Activated CD8-positive, alpha-beta memory T cell treated with anti-CD3 and anti-CD28 coated beads, Interleukin-2, amount 50 U/mL, for 4 hours (primary cell): ENCODE measurements around the gene TCTN1.
"Not testable (repeated sequence)": the region's sequence is repeated elsewhere in the genome, so short reads cannot be mapped to it uniquely, and the experiment has no call there.

ENCODE experiments used
- DNase-seq: peaks from one replicate; pipeline ENCODE4 v3.0.0-alpha.2; 2020

The TCTN1 gene

GRCh38 chr12:110613771-110614684 is at the start of gene TCTN1:
TCTN1 (plus strand) TSS chr12:110614129; CDS start chr12:110614183, 54 bp downstream.
- peak; percentile 97 for DNase-seq

- DNase-seq = no peak
Observed at GRCh38 chr12:110564471-110564991, 49.4 kb upstream of the TCTN1 start.

GRCh38 chr12:110565894-110566871 is 47.7 kb upstream of the TCTN1 start:
- no peak for DNase-seq

DNA sequence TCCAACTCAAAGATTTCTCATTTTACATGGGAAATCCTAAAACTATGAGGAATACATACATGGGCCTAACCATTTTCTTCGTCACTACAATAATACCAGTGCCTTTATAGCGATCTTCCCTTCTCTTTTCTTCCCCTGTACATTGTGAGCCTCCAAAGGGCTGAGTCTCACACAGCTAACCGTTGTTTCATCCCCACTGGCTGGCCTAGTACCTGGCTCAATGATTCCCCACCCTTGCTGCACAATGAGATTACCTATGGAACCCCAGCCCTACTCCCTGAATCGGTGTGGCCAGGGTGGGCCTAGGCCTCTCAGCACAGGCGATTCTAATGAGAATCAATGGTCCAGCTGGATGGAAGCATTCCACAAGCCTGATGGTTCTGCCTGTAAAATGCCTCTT is 46.9 kb upstream of the TCTN1 start:
- no peak for DNase-seq

- DNase-seq = no peak
Observed at GRCh38 chr12:110568752-110569151, 45.2 kb upstream of the TCTN1 start.

DNA sequence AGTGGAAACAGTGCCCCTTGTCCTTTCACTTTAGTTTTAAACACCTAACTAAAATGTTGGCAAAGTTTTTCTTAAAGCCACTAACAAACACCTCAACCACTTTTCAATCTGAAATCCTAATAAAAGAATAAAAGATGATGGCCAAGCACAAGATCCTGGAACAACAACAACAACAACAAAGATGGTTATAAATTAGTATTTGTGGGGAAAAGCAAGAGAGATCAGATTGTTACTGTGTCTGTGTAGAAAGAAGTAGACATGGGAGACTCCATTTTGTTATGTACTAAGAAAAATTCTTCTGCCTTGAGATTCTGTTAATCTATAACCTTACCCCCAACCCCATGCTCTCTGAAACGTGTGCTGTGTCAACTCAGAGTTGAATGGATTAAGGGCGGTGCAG is 44.1 kb upstream of the TCTN1 start:
- DNase-seq = not testable (repeated sequence)

DNA sequence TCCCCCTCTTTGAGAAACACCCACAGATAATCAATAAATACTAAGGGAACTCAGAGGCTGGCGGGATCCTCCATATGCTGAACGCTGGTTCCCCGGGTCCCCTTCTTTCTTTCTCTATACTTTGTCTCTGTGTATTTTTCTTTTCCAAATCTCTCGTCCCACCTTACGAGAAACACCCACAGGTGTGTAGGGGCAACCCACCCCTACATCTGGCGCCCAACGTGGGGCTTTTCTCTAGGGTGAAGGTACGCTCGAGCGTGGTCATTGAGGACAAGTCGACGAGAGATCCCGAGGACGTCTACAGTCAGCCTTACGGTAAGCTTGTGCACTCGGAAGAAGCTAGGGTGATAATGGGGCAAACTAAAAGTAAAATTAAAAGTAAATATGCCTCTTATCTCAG is 43.1 kb upstream of the TCTN1 start:
- DNase-seq = not testable (repeated sequence)

GRCh38 chr12:110574044-110574443 is 39.9 kb upstream of the TCTN1 start:
- DNase-seq = no peak

- not testable (repeated sequence) for DNase-seq
Observed at GRCh38 chr12:110574717-110575230, 39.2 kb upstream of the TCTN1 start.

DNA sequence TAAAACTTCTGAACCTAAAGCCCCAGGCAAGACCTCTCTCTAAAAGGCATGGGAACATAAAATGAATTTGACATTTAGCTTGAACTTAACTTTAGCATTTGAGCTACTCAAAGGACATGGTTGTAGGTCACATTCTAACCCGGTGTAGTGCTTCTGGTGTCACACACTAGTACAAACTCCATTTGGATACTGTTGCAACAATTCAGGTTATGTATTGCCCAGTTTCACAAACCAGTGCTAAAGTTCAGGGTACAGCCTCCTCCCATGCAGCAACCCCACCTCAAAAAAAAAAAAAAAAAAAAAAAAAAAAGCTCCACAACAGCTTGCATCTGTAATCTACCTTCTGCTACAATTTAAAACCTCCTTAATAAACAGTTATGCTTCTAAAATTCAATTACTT is 38.6 kb upstream of the TCTN1 start:
- no peak for DNase-seq

DNA sequence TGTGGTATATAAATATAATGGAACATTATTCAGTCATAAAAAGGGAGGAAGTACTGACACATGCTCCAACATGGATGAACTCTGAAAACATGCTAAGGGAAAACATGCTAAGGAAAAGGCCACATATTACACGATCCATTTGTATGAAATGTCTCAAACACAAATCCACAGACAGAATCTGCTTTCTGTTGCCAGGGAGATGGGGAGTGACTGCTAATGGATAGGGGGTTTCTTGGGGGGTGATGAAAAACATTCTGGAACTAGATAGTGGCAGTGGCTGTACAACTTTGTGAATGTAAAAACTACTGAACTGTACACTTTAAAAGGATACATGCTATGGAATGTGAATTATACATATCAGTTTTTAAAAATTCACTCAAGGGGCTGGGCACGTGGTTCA is 37.4 kb upstream of the TCTN1 start:
- DNase-seq = no peak

DNA sequence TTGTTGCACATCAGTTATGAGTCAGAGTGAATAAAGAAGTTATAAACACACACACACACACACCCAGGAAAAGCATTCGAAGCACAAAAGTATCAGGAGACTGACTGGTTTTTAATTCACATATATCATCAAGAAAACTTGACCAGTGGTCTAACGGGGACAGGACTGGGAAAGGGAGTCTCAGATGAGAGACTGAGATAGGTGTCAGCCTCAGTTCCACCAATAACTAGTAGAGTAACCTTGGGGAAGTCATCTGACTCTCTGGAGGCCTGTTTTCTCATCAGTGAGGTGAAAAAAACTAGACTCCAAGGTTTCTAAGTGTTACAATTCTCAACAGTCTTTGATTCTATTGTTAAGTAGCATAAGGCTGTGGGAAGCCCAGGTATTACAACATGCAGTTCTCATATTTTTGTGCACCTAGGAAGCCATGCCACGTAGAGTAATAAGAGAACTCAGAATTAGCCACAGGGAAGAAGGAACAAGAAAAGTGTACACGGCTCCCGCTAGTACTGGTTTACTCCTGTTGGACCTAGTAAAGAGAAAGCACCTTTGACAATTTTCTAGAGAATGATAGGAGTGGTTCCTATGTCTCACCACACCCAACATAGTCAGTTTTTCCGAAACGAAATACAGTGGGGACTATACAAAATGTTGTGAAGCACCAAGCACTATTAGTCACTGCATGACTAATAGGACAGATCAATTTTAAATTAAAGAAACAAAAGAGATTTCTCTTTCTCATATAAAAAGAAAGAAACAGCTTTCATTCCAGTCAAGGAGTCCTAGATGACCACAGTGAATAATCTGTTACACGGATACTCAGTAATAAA is 35.9 kb upstream of the TCTN1 start:
- DNase-seq = no peak

DNA sequence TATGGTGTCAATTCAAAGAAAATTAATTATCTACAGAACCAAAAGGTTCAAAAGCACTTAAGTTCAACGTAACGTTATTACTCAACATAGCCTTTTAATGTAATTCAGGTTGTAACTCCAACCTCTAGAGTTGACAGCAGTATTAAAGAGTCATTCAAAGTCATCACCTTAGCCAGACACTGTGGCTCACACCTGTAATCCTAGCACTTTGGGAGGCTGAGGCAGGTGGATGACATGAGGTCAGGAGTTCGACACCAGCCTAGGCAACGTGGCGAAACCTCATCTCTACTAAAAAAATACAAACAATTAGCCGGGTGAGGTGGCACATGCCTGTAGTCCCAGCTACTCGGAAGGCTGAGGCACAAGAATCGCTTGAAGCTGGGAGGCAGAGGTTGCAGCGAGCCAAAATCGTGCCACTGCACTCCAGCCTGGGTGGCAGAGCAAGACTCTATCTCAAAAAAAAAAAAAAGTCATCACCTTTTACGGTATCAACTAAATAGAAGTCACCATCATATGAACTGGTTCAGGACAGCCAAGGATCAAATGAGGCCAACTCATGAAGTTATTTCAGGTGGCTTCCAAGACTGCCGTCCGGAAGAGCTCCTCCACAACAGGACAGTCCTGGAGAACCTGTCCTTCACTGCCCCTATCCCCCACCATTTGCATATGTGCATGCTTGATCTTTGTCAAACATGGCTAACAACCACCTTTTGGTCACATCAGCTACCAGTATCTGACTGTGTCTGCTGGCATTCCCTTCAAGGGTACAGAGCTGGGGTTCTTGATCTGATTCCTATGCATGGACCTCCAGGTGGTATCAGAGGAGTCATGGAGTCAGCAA is 35.0 kb upstream of the TCTN1 start:
- no peak for DNase-seq

DNA sequence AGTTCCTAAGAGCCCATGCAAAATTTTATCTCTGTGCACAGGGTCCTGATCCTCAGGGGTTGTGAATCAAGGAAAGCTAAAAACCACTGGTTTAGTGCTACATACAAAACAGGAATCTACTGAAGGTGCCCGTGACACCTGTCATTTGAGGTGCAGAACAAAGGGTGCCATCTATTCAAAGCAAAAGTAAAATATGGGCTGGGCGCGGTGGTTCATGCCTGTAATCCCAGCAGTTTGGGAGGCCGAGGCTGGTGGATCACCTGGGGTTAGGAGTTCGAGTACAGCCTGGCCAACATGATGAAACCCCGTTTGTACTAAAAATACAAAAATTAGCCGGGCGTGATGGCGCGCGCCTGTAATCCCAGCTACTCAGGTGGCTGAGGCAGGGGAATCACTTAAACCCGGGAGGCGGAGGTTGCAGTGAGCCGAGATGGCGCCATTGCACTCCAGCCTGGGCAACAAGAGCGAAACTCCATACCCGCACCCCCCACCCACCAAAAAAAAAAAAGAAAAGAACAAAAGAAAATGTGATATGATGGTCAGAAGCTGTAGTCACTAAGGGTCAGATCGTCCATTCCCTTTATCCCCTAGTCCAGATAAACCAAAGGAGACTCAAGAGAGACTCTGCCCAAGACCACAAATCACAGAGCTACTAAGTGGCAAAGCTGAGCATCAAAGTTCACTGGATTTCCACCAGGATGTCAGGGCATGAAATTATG is 34.2 kb upstream of the TCTN1 start:
- no peak for DNase-seq

GRCh38 chr12:110581931-110582275 is 32.0 kb upstream of the TCTN1 start:
- no peak for DNase-seq

DNA sequence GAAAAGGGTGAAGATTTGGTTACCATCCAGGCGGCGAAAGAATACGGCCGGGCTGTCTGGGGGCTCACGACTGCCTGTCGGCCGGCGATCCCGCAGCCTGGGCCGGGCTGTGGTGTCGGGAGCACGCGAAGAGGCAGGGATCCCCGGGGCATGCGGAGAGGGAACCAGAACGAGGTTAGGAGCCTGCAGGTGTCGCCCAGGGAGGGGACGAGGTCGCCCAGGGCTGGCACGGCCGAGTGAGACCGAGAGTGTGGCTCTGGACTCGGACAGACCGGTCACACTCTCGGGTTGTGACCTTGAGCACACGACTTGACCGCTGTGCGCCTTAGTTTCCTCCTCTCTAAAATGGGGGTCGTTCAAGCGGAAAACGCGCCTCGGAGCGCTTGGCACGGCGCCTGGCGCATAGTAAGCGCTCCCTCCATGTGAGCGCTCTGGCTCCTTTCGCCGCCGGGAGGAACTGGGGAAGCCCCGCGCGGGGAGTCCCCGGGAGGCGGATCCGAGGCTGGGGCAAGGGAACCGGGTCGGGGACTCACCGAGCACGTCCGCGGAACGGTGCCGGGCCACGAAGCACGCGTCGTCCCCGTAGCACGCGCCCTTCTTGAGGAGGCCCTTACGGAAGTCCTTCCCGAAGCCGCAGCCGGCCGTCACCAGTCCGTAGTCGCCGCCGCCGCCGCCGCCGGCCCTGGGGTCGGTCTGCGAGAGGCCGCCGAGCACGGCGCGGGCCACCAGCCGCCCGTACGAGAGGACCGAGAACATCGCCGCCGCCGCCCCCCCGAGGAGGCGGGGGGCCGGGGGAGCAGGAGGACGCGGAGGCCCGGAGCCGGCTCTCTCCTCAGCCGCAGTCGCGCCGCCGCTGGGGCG is 31.4 kb upstream of the TCTN1 start:
- peak; percentile 84 for DNase-seq

DNA sequence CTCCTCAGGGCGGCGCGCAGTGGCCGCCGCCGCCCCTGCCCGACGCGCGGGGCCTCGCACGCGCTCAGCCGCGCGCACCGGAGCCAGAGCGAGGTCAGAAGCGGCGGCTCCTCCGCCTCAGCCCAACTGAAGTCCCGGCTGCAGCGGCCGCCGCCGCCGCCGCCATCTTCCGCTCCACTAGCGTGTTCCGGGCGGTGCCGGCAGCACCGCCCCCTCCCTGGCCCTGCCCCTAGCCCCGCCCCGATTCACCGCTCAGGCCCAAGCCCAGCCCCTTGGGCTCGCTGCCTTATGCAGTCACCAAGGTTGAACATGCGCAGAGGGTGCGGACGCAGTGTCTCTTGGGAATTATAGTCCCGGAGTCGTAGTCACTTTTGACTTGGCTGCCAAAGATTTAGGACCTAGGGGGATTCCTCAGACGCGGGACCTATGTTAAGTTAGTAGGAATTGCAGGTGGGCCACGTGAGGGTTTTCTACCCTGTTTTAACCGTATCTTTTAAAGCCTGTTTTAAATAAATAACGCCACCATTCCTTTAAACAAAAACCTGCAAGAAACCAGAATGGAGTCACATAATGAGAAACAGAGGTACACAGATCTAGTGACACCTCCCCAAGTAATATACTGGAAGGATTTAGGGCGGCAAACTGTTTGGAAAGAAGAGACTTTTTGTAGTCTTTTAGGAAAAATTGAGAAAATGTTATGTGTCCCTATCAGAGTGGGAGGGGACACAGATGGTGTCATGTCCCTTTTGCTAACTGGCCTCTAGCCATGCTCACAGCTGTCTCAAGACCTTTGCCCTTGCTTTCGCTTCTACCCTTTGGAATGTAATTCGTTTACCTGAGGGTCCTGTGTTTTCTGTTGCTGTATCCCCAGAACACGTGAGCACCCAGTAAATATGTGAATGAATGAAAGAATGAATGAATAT is 30.5 kb upstream of the TCTN1 start, which contains the start of gene PPTC7:
PPTC7 (minus strand) TSS at position 182 of the 923 bp plus-strand sequence. CDS start 287 bp downstream, outside the sequence.
- DNase-seq = peak; percentile 97

GRCh38 chr12:110585231-110585799 is 28.6 kb upstream of the TCTN1 start:
- DNase-seq = no peak
